ENCODE measurements around the gene DLX2.

The DLX2 gene

GRCh38 chr2:172134270-172134669 is 31.6 kb upstream of the DLX2 start:
- no peak overlapping the region for H3K4me3 ChIP-seq (ENCODE audit: control insufficient read depth, low read depth, low read length)
- no peak for DNase-seq (ENCODE audit: low read depth)
- no peak for TF ChIP-seq CTCF (IDR thresholded peaks at IDR 0.05; ENCODE audit: control insufficient read depth, insufficient read depth, low read depth, low read length, missing control alignments)

- no peak overlapping the region for H3K4me3 ChIP-seq (ENCODE audit: control insufficient read depth, low read depth, low read length)
- DNase-seq (ENCODE audit: low read depth) = no peak
- TF ChIP-seq CTCF (IDR thresholded peaks at IDR 0.05; ENCODE audit: control insufficient read depth, insufficient read depth, low read depth, low read length, missing control alignments) = no peak
Measured at GRCh38 chr2:172131713-172132555, 29.2 kb upstream of the DLX2 start.

GRCh38 chr2:172129404-172129803 is 26.7 kb upstream of the DLX2 start:
- no peak for TF ChIP-seq CTCF (IDR thresholded peaks at IDR 0.05; ENCODE audit: control insufficient read depth, insufficient read depth, low read depth, low read length, missing control alignments)
- no peak overlapping the region for H3K4me3 ChIP-seq (ENCODE audit: control insufficient read depth, low read depth, low read length)
- no peak for DNase-seq (ENCODE audit: low read depth)

- no peak for DNase-seq (ENCODE audit: low read depth)
- H3K4me3 ChIP-seq (ENCODE audit: control insufficient read depth, low read depth, low read length) = no peak overlapping the region
- no peak for TF ChIP-seq CTCF (IDR thresholded peaks at IDR 0.05; ENCODE audit: control insufficient read depth, insufficient read depth, low read depth, low read length, missing control alignments)
Measured at GRCh38 chr2:172128484-172128883, 25.8 kb upstream of the DLX2 start.

- no peak for DNase-seq (ENCODE audit: low read depth)
- no peak overlapping the region for H3K4me3 ChIP-seq (ENCODE audit: control insufficient read depth, low read depth, low read length)
- no peak for TF ChIP-seq CTCF (IDR thresholded peaks at IDR 0.05; ENCODE audit: control insufficient read depth, insufficient read depth, low read depth, low read length, missing control alignments)
Measured at GRCh38 chr2:172120118-172120517, 17.4 kb upstream of the DLX2 start.

- DNase-seq (ENCODE audit: low read depth) = no peak
- no peak overlapping the region for H3K4me3 ChIP-seq (ENCODE audit: control insufficient read depth, low read depth, low read length)
- no peak for TF ChIP-seq CTCF (IDR thresholded peaks at IDR 0.05; ENCODE audit: control insufficient read depth, insufficient read depth, low read depth, low read length, missing control alignments)
Measured at GRCh38 chr2:172119089-172119488, 16.4 kb upstream of the DLX2 start.
